ENCODE results near the gene DNM2.

The DNM2 gene

DNA sequence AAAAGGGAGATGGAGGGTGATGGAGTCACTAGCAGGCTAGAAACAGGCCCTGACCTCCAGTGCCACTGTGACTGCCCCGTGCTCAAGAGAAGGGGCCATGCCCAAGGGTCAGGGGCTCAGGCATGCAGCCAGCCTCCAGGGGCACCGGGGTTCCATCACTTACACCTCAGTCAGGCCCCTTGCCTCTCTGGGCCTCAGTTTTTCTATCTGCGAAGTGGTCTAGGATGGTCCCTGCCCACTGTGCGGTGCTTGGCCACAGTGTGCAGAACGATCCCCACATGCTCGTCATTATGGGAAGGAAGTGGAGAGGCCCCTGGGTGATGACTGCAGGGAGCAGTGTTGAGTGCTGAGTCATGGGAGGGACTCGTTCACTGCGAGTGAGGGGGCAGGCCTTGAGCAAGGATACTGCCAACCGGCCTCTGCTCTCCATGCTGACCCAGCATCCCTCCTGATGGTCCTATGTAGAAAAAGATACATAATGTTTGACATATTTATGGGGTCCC, 95.1 kb downstream of the DNM2 start:
- peak overlapping the region; percentile 89 for H3K27ac ChIP-seq (replicated peaks)
- H3K4me3 ChIP-seq (replicated peaks; ENCODE audit: insufficient read depth, low read length) = no peak overlapping the region
- DNase-seq (ENCODE audit: low read depth in 1 of 2, low spot score in 1 of 2) = peak; percentile 85 to 94
- H3K27me3 ChIP-seq (ENCODE audit: insufficient read depth, poor library complexity, severe bottlenecking) = no peaks in the 10 kb centered on the region
- TF ChIP-seq SPI1 (IDR thresholded peaks at IDR 0.05; ENCODE audit: borderline replicate concordance, low read depth) (peak; percentile 82), POLR2AphosphoS5 (IDR thresholded peaks at IDR 0.05; ENCODE audit: low read depth) (peak; percentile 83)
- TF ChIP-seq, protein P1, sequence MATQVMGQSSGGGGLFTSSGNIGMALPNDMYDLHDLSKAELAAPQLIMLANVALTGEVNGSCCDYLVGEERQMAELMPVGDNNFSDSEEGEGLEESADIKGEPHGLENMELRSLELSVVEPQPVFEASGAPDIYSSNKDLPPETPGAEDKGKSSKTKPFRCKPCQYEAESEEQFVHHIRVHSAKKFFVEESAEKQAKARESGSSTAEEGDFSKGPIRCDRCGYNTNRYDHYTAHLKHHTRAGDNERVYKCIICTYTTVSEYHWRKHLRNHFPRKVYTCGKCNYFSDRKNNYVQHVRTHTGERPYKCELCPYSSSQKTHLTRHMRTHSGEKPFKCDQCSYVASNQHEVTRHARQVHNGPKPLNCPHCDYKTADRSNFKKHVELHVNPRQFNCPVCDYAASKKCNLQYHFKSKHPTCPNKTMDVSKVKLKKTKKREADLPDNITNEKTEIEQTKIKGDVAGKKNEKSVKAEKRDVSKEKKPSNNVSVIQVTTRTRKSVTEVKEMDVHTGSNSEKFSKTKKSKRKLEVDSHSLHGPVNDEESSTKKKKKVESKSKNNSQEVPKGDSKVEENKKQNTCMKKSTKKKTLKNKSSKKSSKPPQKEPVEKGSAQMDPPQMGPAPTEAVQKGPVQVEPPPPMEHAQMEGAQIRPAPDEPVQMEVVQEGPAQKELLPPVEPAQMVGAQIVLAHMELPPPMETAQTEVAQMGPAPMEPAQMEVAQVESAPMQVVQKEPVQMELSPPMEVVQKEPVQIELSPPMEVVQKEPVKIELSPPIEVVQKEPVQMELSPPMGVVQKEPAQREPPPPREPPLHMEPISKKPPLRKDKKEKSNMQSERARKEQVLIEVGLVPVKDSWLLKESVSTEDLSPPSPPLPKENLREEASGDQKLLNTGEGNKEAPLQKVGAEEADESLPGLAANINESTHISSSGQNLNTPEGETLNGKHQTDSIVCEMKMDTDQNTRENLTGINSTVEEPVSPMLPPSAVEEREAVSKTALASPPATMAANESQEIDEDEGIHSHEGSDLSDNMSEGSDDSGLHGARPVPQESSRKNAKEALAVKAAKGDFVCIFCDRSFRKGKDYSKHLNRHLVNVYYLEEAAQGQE (IDR thresholded peaks at IDR 0.05; ENCODE audit: insufficient replicate concordance, low read depth) = no peak

DNA sequence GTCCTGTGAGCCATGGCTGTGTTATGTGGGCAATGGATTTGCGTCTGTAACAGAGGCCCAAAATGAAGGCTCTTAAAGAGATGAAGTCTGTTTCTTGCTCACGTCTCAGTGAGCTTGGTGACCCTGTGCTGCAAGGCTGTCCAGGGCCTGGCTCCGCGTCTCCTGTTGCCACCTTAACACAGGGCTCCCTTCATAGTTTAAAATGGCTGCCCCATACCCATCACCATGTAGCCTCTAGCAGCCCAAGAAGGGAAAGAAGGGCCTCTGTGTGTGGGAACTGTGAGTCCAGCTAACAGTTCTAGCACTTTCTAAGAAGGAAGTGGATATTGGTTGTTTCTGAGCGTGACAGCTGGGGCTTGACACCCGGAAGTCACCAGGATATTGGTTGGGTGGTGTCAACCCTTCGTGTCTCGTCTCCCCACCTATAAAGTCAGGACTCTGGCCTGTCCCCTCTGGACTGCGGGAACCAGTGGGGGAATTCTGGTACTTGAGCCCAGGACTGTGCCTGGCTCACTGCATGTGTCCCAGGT, 97.2 kb downstream of the DNM2 start:
- H3K27me3 ChIP-seq (ENCODE audit: insufficient read depth, poor library complexity, severe bottlenecking) = no peaks in the 10 kb centered on the region
- no peak for DNase-seq (ENCODE audit: low read depth in 1 of 2, low spot score in 1 of 2)
- TF ChIP-seq GABPA (IDR thresholded peaks at IDR 0.05; ENCODE audit: low read depth) (no peak), SPI1 (IDR thresholded peaks at IDR 0.05; ENCODE audit: borderline replicate concordance, low read depth) (no peak), POLR2AphosphoS5 (IDR thresholded peaks at IDR 0.05; ENCODE audit: low read depth) (no peak)
- TF ChIP-seq, protein P1 (IDR thresholded peaks at IDR 0.05; ENCODE audit: insufficient replicate concordance, low read depth) = no peak
- TF ChIP-seq, protein P2, sequence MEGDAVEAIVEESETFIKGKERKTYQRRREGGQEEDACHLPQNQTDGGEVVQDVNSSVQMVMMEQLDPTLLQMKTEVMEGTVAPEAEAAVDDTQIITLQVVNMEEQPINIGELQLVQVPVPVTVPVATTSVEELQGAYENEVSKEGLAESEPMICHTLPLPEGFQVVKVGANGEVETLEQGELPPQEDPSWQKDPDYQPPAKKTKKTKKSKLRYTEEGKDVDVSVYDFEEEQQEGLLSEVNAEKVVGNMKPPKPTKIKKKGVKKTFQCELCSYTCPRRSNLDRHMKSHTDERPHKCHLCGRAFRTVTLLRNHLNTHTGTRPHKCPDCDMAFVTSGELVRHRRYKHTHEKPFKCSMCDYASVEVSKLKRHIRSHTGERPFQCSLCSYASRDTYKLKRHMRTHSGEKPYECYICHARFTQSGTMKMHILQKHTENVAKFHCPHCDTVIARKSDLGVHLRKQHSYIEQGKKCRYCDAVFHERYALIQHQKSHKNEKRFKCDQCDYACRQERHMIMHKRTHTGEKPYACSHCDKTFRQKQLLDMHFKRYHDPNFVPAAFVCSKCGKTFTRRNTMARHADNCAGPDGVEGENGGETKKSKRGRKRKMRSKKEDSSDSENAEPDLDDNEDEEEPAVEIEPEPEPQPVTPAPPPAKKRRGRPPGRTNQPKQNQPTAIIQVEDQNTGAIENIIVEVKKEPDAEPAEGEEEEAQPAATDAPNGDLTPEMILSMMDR (IDR thresholded peaks at IDR 0.05; ENCODE audit: insufficient read depth, low read length) = no peak
- peak overlapping the region; percentile 89 for H3K27ac ChIP-seq (replicated peaks)
- H3K4me3 ChIP-seq (replicated peaks; ENCODE audit: insufficient read depth, low read length) = no peak overlapping the region

DNA sequence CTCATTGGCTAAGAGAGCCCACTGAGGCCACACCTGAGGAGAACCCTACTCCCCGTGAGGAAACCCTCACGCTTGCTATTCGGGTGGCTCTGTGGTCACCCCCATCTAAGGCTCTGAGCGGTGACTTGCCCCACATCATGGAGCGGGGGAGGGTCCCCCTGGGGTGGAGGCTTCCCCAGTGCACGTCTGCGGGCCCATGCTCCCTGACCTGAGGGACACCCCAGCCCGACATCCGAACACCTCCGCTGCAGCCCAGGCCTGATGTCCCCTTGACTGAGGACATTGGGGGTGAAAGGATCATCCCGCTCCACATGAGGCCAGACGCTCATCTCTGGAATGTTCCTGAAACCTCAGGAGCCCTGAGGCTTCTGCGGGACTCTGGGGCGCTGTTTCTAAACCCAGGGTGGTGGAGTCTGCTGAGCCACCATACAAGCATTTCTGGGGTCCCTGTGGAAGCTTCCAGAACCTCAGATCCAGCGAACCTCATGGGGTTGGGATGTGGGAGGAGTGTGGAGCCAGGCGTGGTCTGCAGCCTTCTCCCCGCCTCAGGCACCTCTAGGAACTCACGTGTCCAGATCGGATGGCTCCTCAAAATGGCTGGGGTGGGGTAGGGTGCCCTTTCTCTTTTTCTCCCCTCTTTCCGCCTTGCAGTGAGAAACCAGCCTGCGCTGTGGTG, 98.2 kb downstream of the DNM2 start:
- DNase-seq (ENCODE audit: low read depth in 1 of 2, low spot score in 1 of 2) = no peak
- no peak overlapping the region for H3K4me3 ChIP-seq (replicated peaks; ENCODE audit: insufficient read depth, low read length)
- H3K27ac ChIP-seq (replicated peaks) = peak overlapping the region; percentile 89
- TF ChIP-seq SPI1 (IDR thresholded peaks at IDR 0.05; ENCODE audit: borderline replicate concordance, low read depth) = no peak
- TF ChIP-seq POLR2AphosphoS5 (IDR thresholded peaks at IDR 0.05; ENCODE audit: low read depth) = no peak
- TF ChIP-seq, protein P1 (IDR thresholded peaks at IDR 0.05; ENCODE audit: insufficient replicate concordance, low read depth) = no peak
- TF ChIP-seq GABPA (IDR thresholded peaks at IDR 0.05; ENCODE audit: low read depth) = no peak
- TF ChIP-seq, protein P2 (IDR thresholded peaks at IDR 0.05; ENCODE audit: insufficient read depth, low read length) = no peak
- H3K27me3 ChIP-seq (ENCODE audit: insufficient read depth, poor library complexity, severe bottlenecking) = no peaks in the 10 kb centered on the region
